Measurements from ENCODE around the gene CDAN1. TPM values are rescaled to one million over a fixed set of nuclear protein-coding genes. Genes with fewer than 3 reads are reported as not detected.
A peak's percentile ranks its signal among the peaks of the same experiment; 100 is the strongest.

Gene CDAN1
- total RNA-seq, 4 donors from 2014 or later = 8.9 to 12.8 (median 11.3) TPM

DNA sequence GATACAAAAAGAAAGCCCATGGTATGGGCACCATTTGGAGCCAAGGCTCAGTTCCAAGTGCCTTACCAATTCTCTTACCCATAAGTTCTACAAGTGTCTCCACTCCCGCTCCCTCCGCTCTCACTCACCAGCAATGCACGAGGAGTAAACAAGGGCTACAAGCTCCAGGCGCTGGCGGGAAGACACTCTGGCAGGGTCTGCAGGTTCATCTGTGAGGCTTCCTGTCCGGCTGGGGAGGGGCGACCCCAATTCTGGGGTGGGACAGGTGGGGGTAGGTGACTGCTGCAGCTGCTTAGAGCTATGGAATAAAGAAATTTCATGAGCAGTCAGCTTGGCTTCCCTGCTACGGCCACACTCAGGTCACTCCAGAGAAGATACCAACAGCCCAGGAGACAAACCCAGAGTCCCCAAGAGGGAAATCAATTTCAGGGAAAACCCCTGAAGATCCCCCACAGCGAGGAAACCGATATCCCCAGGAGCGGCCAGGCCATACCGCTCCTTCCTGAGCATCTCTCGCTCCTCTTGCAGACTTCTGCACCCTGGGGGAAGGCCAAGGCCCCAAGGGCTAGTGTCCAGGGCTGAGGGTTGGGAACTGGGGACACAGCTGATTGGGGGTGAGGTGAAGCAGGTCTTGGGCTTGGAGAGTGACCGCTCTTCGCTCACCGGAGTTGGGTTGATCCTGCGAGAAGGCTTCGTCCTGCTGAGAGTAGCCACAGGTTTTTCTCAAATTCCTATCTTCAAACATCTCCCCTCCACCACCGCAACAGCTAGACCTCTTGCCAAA lies 1.4 kb downstream of the CDAN1 start:
- 69% methylated on average over 8 of the region's 19 CpGs for WGBS

DNA sequence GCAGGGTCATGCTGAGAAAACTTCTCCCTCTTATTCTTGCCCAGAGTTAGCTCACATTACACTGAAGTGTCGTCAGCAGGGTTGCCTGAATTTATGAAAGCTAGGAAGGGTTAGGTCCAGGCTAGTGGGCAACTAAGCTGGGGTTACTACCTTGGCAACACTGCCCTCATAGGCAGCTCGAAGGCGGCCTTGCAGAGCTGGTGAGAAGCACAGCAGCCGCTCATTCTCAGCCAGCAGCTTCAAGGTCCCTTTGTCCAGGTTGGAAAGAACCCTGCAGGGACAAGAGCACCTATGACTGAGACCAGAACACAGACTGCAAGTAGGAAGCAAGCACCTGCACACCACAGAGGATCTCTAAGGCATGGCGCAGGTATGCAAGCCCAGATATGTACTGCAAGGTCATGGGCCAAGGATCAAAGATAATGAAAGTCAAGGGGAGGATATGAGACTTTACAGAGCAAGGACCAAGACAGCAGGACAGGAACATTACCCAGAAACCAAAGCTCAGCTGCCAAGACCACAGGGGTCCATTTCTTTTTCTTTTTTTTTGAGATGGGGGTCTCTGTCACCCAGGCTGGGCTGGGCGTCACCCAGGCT lies 2.8 kb downstream of the CDAN1 start:
- intact Hi-C loops (cut with DNase I) = loop anchor here (10.0 kb wide), 1 partner anchor 191 kb away; the partner anchor contains the start of gene TTBK2
- H3K27me3 ChIP-seq = no peaks in the 10 kb centered on the region
- no peak for DNase-seq (ENCODE audit: extremely low spot score)
- 99% methylated on average over 4 of the region's 6 CpGs for WGBS
- no peak overlapping the region for H3K27ac ChIP-seq (replicated peaks in 1 of 4)
- no peaks in the 10 kb centered on the region for H3K9me3 ChIP-seq
- H3K4me1 ChIP-seq = peaks cover 22 to 40% (median 29%) of the 10 kb centered on the region in 4 donors
- TF ChIP-seq, protein P1, sequence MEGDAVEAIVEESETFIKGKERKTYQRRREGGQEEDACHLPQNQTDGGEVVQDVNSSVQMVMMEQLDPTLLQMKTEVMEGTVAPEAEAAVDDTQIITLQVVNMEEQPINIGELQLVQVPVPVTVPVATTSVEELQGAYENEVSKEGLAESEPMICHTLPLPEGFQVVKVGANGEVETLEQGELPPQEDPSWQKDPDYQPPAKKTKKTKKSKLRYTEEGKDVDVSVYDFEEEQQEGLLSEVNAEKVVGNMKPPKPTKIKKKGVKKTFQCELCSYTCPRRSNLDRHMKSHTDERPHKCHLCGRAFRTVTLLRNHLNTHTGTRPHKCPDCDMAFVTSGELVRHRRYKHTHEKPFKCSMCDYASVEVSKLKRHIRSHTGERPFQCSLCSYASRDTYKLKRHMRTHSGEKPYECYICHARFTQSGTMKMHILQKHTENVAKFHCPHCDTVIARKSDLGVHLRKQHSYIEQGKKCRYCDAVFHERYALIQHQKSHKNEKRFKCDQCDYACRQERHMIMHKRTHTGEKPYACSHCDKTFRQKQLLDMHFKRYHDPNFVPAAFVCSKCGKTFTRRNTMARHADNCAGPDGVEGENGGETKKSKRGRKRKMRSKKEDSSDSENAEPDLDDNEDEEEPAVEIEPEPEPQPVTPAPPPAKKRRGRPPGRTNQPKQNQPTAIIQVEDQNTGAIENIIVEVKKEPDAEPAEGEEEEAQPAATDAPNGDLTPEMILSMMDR (IDR thresholded peaks at IDR 0.05) = no peak
- TF ChIP-seq EP300 (IDR thresholded peaks at IDR 0.05) = no peak
- no peak for TF ChIP-seq POLR2A (IDR thresholded peaks at IDR 0.05; ENCODE audit: low read depth)
- no peak for TF ChIP-seq POLR2AphosphoS5 (IDR thresholded peaks at IDR 0.05)
- H3K4me3 ChIP-seq = no peak overlapping the region
- H3K36me3 ChIP-seq = peaks cover 20 to 64% (median 54%) of the 10 kb centered on the region in 4 donors

More for the DNA sequence above, 1.4 kb downstream of the CDAN1 start:
- H3K36me3 ChIP-seq = peaks cover 18 to 50% (median 40%) of the 10 kb centered on the region in 4 donors
- intact Hi-C loops (cut with DNase I) = loop anchor here (10.0 kb wide), 1 partner anchor 189 kb away; the partner anchor contains the start of gene TTBK2
- no peaks in the 10 kb centered on the region for H3K27me3 ChIP-seq
- peaks cover 22 to 40% (median 29%) of the 10 kb centered on the region in 4 donors for H3K4me1 ChIP-seq
- H3K27ac ChIP-seq (replicated peaks in 1 of 4) = peak overlapping the region; percentile 89 to 93 (median 92)
- H3K9me3 ChIP-seq = no peaks in the 10 kb centered on the region
- TF ChIP-seq POLR2AphosphoS5 (IDR thresholded peaks at IDR 0.05) = no peak
- no peak for TF ChIP-seq EP300 (IDR thresholded peaks at IDR 0.05)
- no peak for TF ChIP-seq POLR2A (IDR thresholded peaks at IDR 0.05; ENCODE audit: low read depth)
- TF ChIP-seq, protein P1 (IDR thresholded peaks at IDR 0.05) = no peak
- H3K4me3 ChIP-seq = peak overlapping the region; percentile 69 to 92 (median 86)
- no peak for DNase-seq (ENCODE audit: extremely low spot score)

DNA sequence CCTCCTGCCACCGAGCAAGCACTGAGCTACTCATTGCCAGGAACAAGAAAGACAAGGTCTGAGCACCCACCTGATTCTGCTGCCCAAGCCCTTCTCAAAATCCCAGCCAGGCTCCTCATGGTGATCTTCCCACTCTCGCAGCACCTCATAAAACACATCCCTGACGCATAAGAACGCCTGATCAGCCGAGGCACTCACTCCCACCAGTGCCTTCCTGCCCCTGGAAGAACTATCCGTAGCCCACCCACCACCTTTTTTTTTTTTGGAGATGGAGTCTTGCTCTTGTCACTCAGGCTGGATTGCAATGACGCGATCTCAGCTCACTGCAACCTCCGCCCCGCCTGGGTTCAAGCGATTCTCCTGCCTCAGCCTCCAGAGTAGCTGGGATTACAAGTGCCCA lies 3.9 kb downstream of the CDAN1 start:
- peaks cover 29 to 76% (median 66%) of the 10 kb centered on the region in 4 donors for H3K36me3 ChIP-seq

DNA sequence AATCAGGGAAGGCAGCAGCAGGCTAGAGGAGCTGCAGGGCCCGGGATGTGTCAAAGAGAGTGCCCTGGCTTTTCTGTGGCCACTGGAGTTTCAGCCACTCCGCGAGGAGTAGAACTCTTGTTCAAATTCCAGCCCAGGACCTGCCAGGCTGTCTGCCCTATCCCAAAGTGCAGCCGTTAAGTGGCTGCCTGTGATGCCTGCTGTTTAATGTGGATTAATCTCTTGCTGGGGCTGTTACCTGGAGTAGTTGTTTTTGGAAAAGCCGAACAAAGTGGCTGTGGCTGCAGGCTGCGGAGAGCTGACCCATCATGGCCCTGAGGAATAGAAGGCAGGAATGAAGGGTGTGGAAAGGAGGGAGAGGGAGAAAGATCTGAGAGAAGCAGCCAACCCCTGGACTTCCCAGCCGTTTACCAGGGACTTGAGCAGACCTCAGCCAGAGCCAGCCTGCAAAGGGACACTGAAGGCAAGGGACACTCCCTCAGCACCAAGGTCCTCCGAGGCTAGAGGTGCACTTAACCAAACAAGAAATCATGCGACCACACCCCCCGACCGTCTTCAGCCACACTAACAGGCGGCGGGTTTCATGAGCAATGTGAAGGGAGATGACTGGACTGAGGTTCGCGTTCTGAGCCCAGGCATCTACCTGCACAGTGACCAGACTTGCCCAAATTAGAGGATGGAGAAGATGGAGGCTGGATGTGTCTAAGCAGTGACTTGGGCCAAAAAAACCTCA lies 4.7 kb downstream of the CDAN1 start:
- Histone ChIP-seq H3K27me3 (no peaks in the 10 kb centered on the region), H3K36me3 (peaks cover 31 to 83% (median 74%) of the 10 kb centered on the region in 4 donors), H3K4me1 (peaks cover 16 to 45% (median 35%) of the 10 kb centered on the region in 4 donors), H3K9me3 (no peaks in the 10 kb centered on the region), H3K4me3 (no peak overlapping the region), H3K27ac (replicated peaks in 1 of 4) (no peak overlapping the region)
- TF ChIP-seq POLR2AphosphoS5 (IDR thresholded peaks at IDR 0.05) (no peak), EP300 (IDR thresholded peaks at IDR 0.05) (no peak), POLR2A (IDR thresholded peaks at IDR 0.05; ENCODE audit: low read depth) (no peak)
- TF ChIP-seq, protein P1 (IDR thresholded peaks at IDR 0.05) = no peak
- no peak for DNase-seq (ENCODE audit: extremely low spot score)
- 81% methylated on average over 15 of the region's 15 CpGs for WGBS
- intact Hi-C loops (cut with DNase I) = loop anchor here (10.0 kb wide), 1 partner anchor 193 kb away; the partner anchor contains the start of gene TTBK2

More for the DNA sequence above, 3.9 kb downstream of the CDAN1 start:
- no peaks in the 10 kb centered on the region for H3K27me3 ChIP-seq
- intact Hi-C loops (cut with DNase I) = loop anchor here (10.0 kb wide), 1 partner anchor 192 kb away; the partner anchor contains the start of gene TTBK2
- no peaks in the 10 kb centered on the region for H3K9me3 ChIP-seq
- WGBS = 89% methylated on average over 11 of the region's 11 CpGs
- peaks cover 22 to 45% (median 35%) of the 10 kb centered on the region in 4 donors for H3K4me1 ChIP-seq
- no peak overlapping the region for H3K27ac ChIP-seq (replicated peaks in 1 of 4)
- TF ChIP-seq POLR2AphosphoS5 (IDR thresholded peaks at IDR 0.05) (no peak), POLR2A (IDR thresholded peaks at IDR 0.05; ENCODE audit: low read depth) (no peak), EP300 (IDR thresholded peaks at IDR 0.05) (no peak)
- TF ChIP-seq, protein P1 (IDR thresholded peaks at IDR 0.05) = no peak
- no peak for DNase-seq (ENCODE audit: extremely low spot score)
- no peak overlapping the region for H3K4me3 ChIP-seq
